Trophoblast cell (in vitro differentiated cells and primary cell): ENCODE results near the gene ZNF488.
A peak's percentile ranks its signal among the peaks of the same experiment; 100 is the strongest.

ENCODE experiments used
- DNase-seq, 2 donors: peaks; one replicate each; pipeline ENCODE4 v3.0.0-alpha.2; 2016
- H2AFZ ChIP-seq: 2 replicates; pipeline ENCODE4 v1.6.1; 2013; ENCODE audit warnings: low read length, moderate library complexity, mild to moderate bottlenecking; ENCODE audit not compliant: insufficient read depth, poor library complexity
- H2AK5ac ChIP-seq: 2 replicates; pipeline ENCODE4 v1.6.1; 2013; ENCODE audit warnings: mild to moderate bottlenecking, low read length
- H2BK120ac ChIP-seq: 2 replicates; pipeline ENCODE4 v1.6.1; 2013; ENCODE audit warnings: low read length, mild to moderate bottlenecking, moderate library complexity; ENCODE audit not compliant: insufficient read depth, poor library complexity
- H2BK12ac ChIP-seq: 2 replicates; pipeline ENCODE4 v1.6.1; 2013; ENCODE audit warnings: mild to moderate bottlenecking, low read length, moderate library complexity
- H2BK5ac ChIP-seq: 2 replicates; pipeline ENCODE4 v1.6.1; 2013; ENCODE audit warnings: low read length, low read depth, moderate library complexity, mild to moderate bottlenecking; ENCODE audit not compliant: poor library complexity
- H3K14ac ChIP-seq: 2 replicates; pipeline ENCODE4 v1.6.1; 2013; ENCODE audit warnings: mild to moderate bottlenecking, low read length
- H3K18ac ChIP-seq: 2 replicates; pipeline ENCODE4 v1.6.1; 2013; ENCODE audit warnings: mild to moderate bottlenecking, low read length
- H3K23ac ChIP-seq: 2 replicates; pipeline ENCODE4 v1.6.1; 2013; ENCODE audit warnings: low read length
- H3K27ac ChIP-seq: 2 replicates; pipeline ENCODE4 v1.5.1; 2013; ENCODE audit warnings: low read depth, mild to moderate bottlenecking, inconsistent platforms, low read length, moderate library complexity
- H3K27me3 ChIP-seq: 2 replicates; pipeline ENCODE4 v1.6.1; 2013; ENCODE audit warnings: inconsistent platforms, mild to moderate bottlenecking, low read length, moderate library complexity; ENCODE audit not compliant: insufficient read depth
- H3K36me3 ChIP-seq, 2 experiments: 1 replicate in 1 of 2; 2 replicates in 1 of 2; pipeline ENCODE4 v1.6.1; 2013; ENCODE audit warnings: low read length in 2 of 2, mild to moderate bottlenecking in 2 of 2, moderate library complexity in 1 of 2; ENCODE audit not compliant: insufficient read depth in 2 of 2, control insufficient read depth in 1 of 2
- H3K4ac ChIP-seq: 2 replicates; pipeline ENCODE4 v1.6.1; 2013; ENCODE audit warnings: low read depth, mild to moderate bottlenecking, low read length, moderate library complexity
- H3K4me1 ChIP-seq, 2 experiments: 1 replicate in 1 of 2; 2 replicates in 1 of 2; pipeline ENCODE4 v1.6.1; 2013; ENCODE audit warnings: low read length in 2 of 2, mild to moderate bottlenecking in 2 of 2, moderate library complexity in 1 of 2; ENCODE audit not compliant: insufficient read depth in 2 of 2, control insufficient read depth in 1 of 2
- H3K4me2 ChIP-seq: 2 replicates; pipeline ENCODE4 v1.6.1; 2013; ENCODE audit warnings: inconsistent platforms, mild to moderate bottlenecking, low read length, moderate library complexity
- H3K4me3 ChIP-seq: 2 replicates; pipeline ENCODE4 v1.5.1; 2013; ENCODE audit warnings: mild to moderate bottlenecking, low read depth, low read length, inconsistent platforms
- H3K79me1 ChIP-seq: one replicate; pipeline ENCODE4 v1.6.1; 2013; ENCODE audit warnings: low read length
- H3K79me2 ChIP-seq: 2 replicates; pipeline ENCODE4 v1.6.1; 2013; ENCODE audit warnings: low read length, mild to moderate bottlenecking; ENCODE audit not compliant: control insufficient read depth, insufficient read depth, poor library complexity
- H3K9ac ChIP-seq: 2 replicates; pipeline ENCODE4 v1.6.1; 2013; ENCODE audit warnings: mild to moderate bottlenecking, low read length
- H3K9me3 ChIP-seq: 2 replicates; pipeline ENCODE4 v1.6.1; 2013; ENCODE audit warnings: low read depth, mild to moderate bottlenecking, control low read depth, inconsistent platforms, low read length; ENCODE audit not compliant: insufficient read depth
- H4K12ac ChIP-seq: 2 replicates; pipeline ENCODE4 v1.6.1; 2013; ENCODE audit warnings: low read depth, mild to moderate bottlenecking, low read length, moderate library complexity
- H4K8ac ChIP-seq: 2 replicates; pipeline ENCODE4 v1.6.1; 2013; ENCODE audit warnings: low read depth, mild to moderate bottlenecking, low read length, moderate library complexity
- H4K91ac ChIP-seq: one replicate; pipeline ENCODE4 v1.6.1; 2013; ENCODE audit warnings: low read depth, mild to moderate bottlenecking, low read length, moderate library complexity
- WGBS: extraction: QIAGEN DNeasy Blood & Tissue Kit; methylation state at CpG from one replicate; pipeline ENCODE4 v1.1.7; 2013; ENCODE audit warnings: missing lambda C conversion rate; ENCODE audit not compliant: insufficient read length, insufficient coverage; ENCODE audit errors: extremely low coverage; 5-methylcytosine and 5-hydroxymethylcytosine counted together

Gene ZNF488

GRCh38 chr10:47333532-47333931, 50.6 kb downstream of the ZNF488 start:
- no peaks in the 10 kb centered on the region for H3K79me2 ChIP-seq
- no peaks in the 10 kb centered on the region for H3K36me3 ChIP-seq
- no CpG with 5 or more reads among the region's 6 CpGs for WGBS
- no peak overlapping the region for H2AFZ ChIP-seq
- H3K4ac ChIP-seq: no peak overlapping the region
- H2BK12ac ChIP-seq: no peak overlapping the region
- no peak overlapping the region for H2AK5ac ChIP-seq
- H4K8ac ChIP-seq: no peak overlapping the region
- H3K27me3 ChIP-seq: no peaks in the 10 kb centered on the region
- no peak overlapping the region for H3K4me3 ChIP-seq
- no peak overlapping the region for H2BK120ac ChIP-seq
- no peak overlapping the region for H2BK5ac ChIP-seq
- H3K4me1 ChIP-seq: peaks cover 3 to 4% of the 10 kb centered on the region in 2 experiments
- H3K27ac ChIP-seq: no peak overlapping the region
- H3K18ac ChIP-seq: no peak overlapping the region
- no peak overlapping the region for H3K14ac ChIP-seq
- no peaks in the 10 kb centered on the region for H3K79me1 ChIP-seq
- no peak for DNase-seq
- H3K9me3 ChIP-seq: peaks cover 10% of the 10 kb centered on the region
- H3K9ac ChIP-seq: no peak overlapping the region
- H3K23ac ChIP-seq: no peak overlapping the region
- H4K91ac ChIP-seq: no peak overlapping the region
- H4K12ac ChIP-seq: no peak overlapping the region
- no peak overlapping the region for H3K4me2 ChIP-seq

- H3K27ac ChIP-seq: no peak overlapping the region
- DNase-seq: peak in 1 of 2 donors; percentile 24
- no peak overlapping the region for H4K8ac ChIP-seq
- peaks cover 16% of the 10 kb centered on the region for H3K9me3 ChIP-seq
- peaks cover 3 to 4% of the 10 kb centered on the region in 2 experiments for H3K4me1 ChIP-seq
- no peaks in the 10 kb centered on the region for H3K36me3 ChIP-seq
- no peak overlapping the region for H3K14ac ChIP-seq
- H4K91ac ChIP-seq: no peak overlapping the region
- no CpG with 5 or more reads among the region's 3 CpGs for WGBS
- H3K4me3 ChIP-seq: no peak overlapping the region
- H2AFZ ChIP-seq: no peak overlapping the region
- no peak overlapping the region for H3K9ac ChIP-seq
- H4K12ac ChIP-seq: no peak overlapping the region
- H2BK120ac ChIP-seq: no peak overlapping the region
- H3K18ac ChIP-seq: no peak overlapping the region
- H3K4me2 ChIP-seq: no peak overlapping the region
- no peaks in the 10 kb centered on the region for H3K27me3 ChIP-seq
- no peak overlapping the region for H2BK12ac ChIP-seq
- H3K79me1 ChIP-seq: no peaks in the 10 kb centered on the region
- H3K79me2 ChIP-seq: no peaks in the 10 kb centered on the region
- H3K4ac ChIP-seq: no peak overlapping the region
- no peak overlapping the region for H3K23ac ChIP-seq
- H2AK5ac ChIP-seq: no peak overlapping the region
- no peak overlapping the region for H2BK5ac ChIP-seq
Measured at GRCh38 chr10:47332946-47333345, 51.1 kb downstream of the ZNF488 start.

GRCh38 chr10:47332371-47332770, 51.7 kb downstream of the ZNF488 start:
- Histone ChIP-seq H3K18ac (no peak overlapping the region), H2BK120ac (no peak overlapping the region), H3K4me3 (no peak overlapping the region), H3K79me1 (no peaks in the 10 kb centered on the region), H3K27me3 (no peaks in the 10 kb centered on the region), H3K14ac (no peak overlapping the region), H4K8ac (no peak overlapping the region), H3K36me3 (no peaks in the 10 kb centered on the region), H3K79me2 (no peaks in the 10 kb centered on the region), H4K12ac (no peak overlapping the region), H2AFZ (no peak overlapping the region), H3K27ac (no peak overlapping the region), H3K4me2 (no peak overlapping the region), H3K4ac (no peak overlapping the region), H3K9ac (no peak overlapping the region), H3K9me3 (peaks cover 20% of the 10 kb centered on the region), H2BK12ac (no peak overlapping the region), H2BK5ac (no peak overlapping the region), H3K23ac (no peak overlapping the region), H2AK5ac (no peak overlapping the region), H4K91ac (no peak overlapping the region), H3K4me1 (peaks cover 3 to 4% of the 10 kb centered on the region in 2 experiments)
- WGBS: no CpG with 5 or more reads among the region's 3 CpGs
- no peak for DNase-seq

GRCh38 chr10:47331954-47332353, 52.1 kb downstream of the ZNF488 start:
- Histone ChIP-seq H2BK12ac (no peak overlapping the region), H3K23ac (no peak overlapping the region), H3K79me2 (no peaks in the 10 kb centered on the region), H3K27ac (no peak overlapping the region), H4K12ac (no peak overlapping the region), H3K18ac (no peak overlapping the region), H3K4ac (no peak overlapping the region), H2BK120ac (no peak overlapping the region), H3K4me3 (no peak overlapping the region), H4K91ac (no peak overlapping the region), H3K4me1 (peaks cover 3 to 4% of the 10 kb centered on the region in 2 experiments), H3K4me2 (no peak overlapping the region), H2BK5ac (no peak overlapping the region), H3K27me3 (no peaks in the 10 kb centered on the region), H2AFZ (no peak overlapping the region), H2AK5ac (no peak overlapping the region), H3K9ac (no peak overlapping the region), H3K79me1 (no peaks in the 10 kb centered on the region), H3K9me3 (peaks cover 20% of the 10 kb centered on the region), H4K8ac (no peak overlapping the region), H3K36me3 (no peaks in the 10 kb centered on the region), H3K14ac (no peak overlapping the region)
- DNase-seq: no peak
- WGBS: no CpG with 5 or more reads among the region's 7 CpGs
